HG03575 (cell line): ENCODE data around the gene MAN1C1.
A peak's percentile ranks its signal among the peaks of the same experiment; 100 is the strongest.

Experiments used
- ATAC-seq: cut with Tn5 transposase; IDR thresholded peaks from one replicate; pipeline ENCODE4 v1.9.1; 2021; ENCODE audit not compliant: unreplicated experiment, insufficient number of reproducible peaks, low FRiP score; ENCODE audit errors: extremely low read depth

The MAN1C1 gene

GRCh38 chr1:25669781-25670567 is 53.4 kb downstream of the MAN1C1 start:
- no peak for ATAC-seq

DNA sequence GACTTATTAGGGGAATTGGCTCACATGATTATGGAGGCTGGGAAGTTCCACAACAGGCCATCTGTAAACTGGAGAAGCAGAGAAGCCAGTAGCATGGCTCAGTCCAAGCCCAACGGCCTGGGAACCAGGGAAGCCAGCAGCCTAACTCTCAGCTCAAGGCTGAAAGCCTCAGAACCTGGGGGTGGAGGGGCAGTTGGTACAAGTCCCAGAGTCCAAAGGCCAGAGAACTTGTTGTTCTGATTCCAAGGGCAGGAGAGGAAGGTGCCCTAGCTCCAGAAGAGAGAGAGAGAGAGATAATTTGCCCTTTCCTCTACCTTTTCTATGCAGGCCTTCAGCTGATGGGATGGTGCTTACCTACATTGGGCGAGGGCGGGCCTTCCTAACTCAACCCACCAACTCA is 55.3 kb downstream of the MAN1C1 start:
- no peak for ATAC-seq

DNA sequence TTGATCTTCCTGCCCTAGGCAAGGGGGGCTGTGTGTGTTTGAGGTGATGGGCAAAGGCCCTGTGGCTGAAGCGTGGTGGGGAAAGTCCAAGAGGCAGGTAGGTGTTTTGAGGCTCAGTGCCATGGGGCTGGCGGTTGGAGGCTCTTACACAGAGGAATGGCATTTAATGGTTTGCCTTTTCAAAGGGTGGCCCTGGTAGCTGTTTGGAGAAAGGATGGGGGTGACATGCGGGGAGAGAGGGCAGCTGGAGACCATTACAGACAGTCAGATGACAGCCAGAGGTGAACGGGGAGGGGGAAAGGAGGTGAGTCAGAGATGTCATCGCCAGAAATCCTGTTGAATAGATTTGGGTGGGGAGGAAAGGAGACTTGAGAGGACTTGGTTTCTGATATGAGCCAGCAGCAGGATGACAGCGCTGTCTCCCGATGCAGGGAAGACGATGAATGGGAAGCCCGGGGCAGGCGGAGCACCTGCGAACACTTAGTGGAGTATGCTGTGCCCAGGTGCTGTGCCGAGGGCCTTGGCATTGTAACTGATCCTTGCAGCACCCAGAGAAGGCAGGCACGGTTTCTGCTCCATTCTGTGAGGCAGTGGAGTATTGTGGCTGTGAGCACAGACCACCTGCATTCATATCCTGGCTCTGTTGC is 56.3 kb downstream of the MAN1C1 start:
- no peak for ATAC-seq

DNA sequence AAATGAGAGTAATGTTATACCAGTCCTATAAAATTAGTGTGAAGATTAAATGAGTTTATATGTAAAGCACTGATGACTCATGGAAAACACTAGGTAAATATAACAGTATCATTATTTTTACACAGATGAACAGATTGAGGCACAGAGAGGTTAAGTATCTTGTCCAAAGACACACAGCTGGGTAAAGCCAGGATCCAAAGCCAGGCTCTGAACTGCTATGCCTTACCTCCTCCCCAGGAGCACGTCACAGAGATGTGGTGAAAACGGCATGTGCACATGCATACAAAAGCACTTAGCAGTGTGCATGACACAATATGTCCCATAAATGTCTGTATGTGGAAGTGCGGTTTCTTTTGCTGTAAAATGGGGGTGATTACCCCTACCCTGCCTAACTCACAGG is 56.9 kb downstream of the MAN1C1 start:
- no peak for ATAC-seq

- ATAC-seq, result no peak
These were observed 57.6 kb downstream of the MAN1C1 start for GRCh38 chr1:25673962-25674806.

GRCh38 chr1:25674807-25675084 is 58.2 kb downstream of the MAN1C1 start:
- ATAC-seq, result no peak

GRCh38 chr1:25675729-25676476 is 59.3 kb downstream of the MAN1C1 start:
- ATAC-seq, result peak; percentile 79

DNA sequence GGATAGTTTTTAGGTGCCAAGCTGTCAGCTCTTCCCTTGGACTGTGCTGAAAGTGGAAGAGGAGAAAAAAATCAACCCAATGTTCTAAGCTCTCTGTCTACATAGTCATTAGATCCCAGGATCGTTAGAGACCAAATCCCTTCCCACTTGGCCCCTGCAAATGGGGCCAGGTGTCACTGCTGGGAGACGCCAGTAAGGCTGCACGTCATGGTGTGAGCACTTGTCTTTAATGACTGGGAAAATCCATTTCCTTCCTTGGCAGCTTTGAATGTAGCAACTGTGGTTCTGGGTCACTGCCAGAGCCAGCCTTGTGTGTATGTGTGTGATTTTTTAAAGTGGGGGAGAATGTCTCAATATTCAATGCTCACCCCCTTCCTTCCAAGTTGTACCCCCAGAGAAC is 59.9 kb downstream of the MAN1C1 start:
- ATAC-seq, result no peak

- no peak for ATAC-seq
These were observed 60.7 kb downstream of the MAN1C1 start for GRCh38 chr1:25677193-25677773.

GRCh38 chr1:25679171-25679570 is 62.6 kb downstream of the MAN1C1 start:
- ATAC-seq, result no peak

DNA sequence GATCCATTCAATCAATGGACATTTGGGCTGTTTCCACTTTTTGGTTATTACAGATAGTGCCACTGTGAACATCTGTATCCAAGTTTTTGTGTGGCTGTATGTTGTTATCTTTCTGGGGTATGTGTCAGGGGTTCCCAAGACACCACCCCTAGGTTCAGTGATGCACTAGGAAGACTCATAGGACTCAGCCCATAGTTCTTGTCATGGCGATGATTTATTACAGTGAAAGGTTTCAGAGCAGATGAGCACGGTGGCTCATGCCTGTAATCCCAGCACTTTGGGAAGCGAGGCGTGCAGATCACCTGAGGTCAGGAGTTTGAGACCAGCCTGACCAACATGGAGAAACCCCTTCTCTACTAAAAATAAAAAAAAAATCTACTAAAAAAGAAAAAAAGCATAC is 64.1 kb downstream of the MAN1C1 start:
- no peak for ATAC-seq

- no peak for ATAC-seq
These were observed 65.5 kb downstream of the MAN1C1 start for GRCh38 chr1:25682059-25682601.

- no peak for ATAC-seq
These were observed 66.6 kb downstream of the MAN1C1 start for GRCh38 chr1:25683177-25683576.

DNA sequence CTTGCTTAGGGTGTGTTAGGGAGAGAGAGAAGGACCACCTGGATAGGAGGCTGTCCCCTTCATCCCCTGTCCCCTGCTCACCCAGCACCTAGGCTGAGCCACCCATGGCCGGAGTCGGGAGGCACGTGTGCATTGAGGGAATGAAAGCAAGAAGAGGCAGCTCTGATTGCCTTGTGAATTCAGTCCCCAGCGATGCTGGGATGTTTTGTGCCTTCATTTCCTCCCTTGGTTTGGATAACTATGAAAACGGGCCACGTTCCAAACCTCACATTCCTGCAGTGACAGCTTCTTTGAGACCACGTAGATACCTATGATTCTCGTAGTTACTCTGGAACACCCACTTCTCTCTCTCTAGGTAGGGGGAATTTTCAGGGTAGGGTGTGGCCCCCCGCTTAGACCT is 67.1 kb downstream of the MAN1C1 start:
- ATAC-seq, result no peak

DNA sequence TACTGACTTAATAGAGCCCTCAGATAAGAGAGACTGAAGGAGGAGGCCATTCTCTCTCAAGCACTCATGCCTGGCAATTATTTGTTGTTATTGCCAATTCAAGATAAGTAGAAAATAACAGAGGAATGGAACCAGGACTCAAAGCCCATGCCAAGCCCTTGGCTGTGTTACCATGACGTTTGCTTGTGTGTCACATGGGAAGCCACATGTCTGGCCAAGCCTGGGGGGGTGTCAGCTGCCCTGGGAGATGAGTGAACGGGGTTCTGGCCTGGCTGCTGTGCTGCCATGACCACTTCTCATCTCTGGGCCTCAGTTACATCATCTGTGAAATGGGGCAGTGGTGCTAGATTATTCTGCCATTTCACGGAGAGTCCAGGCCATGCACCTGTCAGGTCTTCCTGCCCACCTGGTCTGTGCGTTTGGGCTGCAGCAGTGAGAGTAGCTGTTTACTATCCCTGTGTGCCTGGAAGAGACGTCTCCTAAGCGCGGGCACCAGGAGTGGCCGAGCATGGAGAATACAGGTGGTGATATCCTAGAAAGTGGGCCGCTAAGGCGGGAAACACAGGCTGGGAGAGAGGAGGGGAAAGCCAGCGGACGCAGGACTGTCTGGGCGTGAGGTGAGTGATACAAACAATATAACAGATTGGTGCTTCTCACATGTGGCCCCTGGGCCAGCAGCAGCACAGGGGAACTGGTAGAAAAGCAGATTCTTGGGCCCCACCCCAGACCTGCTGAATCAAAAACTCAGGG is 67.8 kb downstream of the MAN1C1 start:
- no peak for ATAC-seq

DNA sequence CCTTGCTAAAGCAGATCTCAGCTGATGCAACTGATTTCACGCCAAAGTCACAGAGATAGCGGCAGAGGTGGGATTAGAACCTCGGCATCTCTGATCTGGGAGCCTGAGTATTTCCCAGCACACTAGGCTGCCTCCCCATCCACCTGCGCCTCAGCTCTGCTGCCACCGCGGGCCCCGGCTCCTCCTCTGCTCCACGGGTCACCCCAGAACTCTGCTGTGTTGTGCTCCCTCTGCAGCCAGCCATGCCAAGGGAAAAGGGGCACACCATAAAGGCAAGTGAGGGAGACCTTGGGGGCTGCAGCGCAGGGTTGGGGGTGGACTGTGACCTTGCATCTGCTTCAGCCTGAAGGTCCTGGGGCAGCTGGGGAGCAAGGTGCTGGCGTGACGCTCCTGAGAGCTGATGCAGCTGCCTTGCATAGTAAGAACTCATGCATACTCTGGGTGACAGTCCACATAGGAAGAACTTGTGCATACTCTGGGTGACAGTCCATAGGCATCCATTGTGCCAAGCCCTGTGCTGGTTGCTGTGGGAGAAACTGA is 68.7 kb downstream of the MAN1C1 start:
- ATAC-seq, result no peak

- no peak for ATAC-seq
These were observed 69.5 kb downstream of the MAN1C1 start for GRCh38 chr1:25685938-25686665.
